Activated CD8-positive, alpha-beta T cell treated with anti-CD3 and anti-CD28 coated beads for 36 hours (primary cell): ENCODE data around the gene ERCC6L2. TPM values are rescaled to one million over a fixed set of nuclear protein-coding genes. Genes with fewer than 3 reads are reported as not detected.

Experiments
- ATAC-seq: fragments of 200-7000 bp; cut with Tn5 transposase; one replicate; pipeline ENCODE4 v1.10.0; 2021; ENCODE audit warnings: mild to moderate bottlenecking, moderate library complexity
- CTCF ChIA-PET: fragments of 350-600 bp; sonication (Branson Sonifier 250); formaldehyde crosslinking; loops from one replicate; lab custom pipeline; 2021; ENCODE audit warnings: antibody characterized with exemption; lab: Charles Lee
- POLR2A ChIA-PET: fragments of 350-600 bp; sonication (Branson Sonifier 250); formaldehyde crosslinking; loops from one replicate; lab custom pipeline; 2021; ENCODE audit warnings: antibody characterized with exemption; lab: Charles Lee
- DNase-seq: peaks from one replicate; pipeline ENCODE4 v3.0.0-alpha.2; 2020
- H3K27ac Mint-ChIP-seq: one replicate; pipeline ENCODE4 v1.8.0; 2021; ENCODE audit warnings: mild to moderate bottlenecking, mixed read lengths
- H3K27me3 Mint-ChIP-seq: one replicate; pipeline ENCODE4 v1.8.0; 2021; ENCODE audit warnings: mixed read lengths
- H3K36me3 Mint-ChIP-seq: one replicate; pipeline ENCODE4 v1.8.0; 2021; ENCODE audit warnings: low read depth, mixed read lengths
- H3K4me1 Mint-ChIP-seq: one replicate; pipeline ENCODE4 v1.8.0; 2021; ENCODE audit warnings: low read depth, mixed read lengths
- H3K4me3 Mint-ChIP-seq: one replicate; pipeline ENCODE4 v1.8.0; 2021; ENCODE audit warnings: mild to moderate bottlenecking, moderate library complexity, mixed read lengths
- H3K9me3 Mint-ChIP-seq: one replicate; pipeline ENCODE4 v1.8.0; 2021; ENCODE audit warnings: mixed read lengths
- CTCF ChIP-seq: fragments of 200-600 bp; IDR thresholded peaks from one replicate; pipeline ENCODE4 v1.8.0; 2022; ENCODE audit warnings: antibody characterized with exemption, mild to moderate bottlenecking
- intact Hi-C: fragments of 100-400 bp; cut with micrococcal nuclease; formaldehyde crosslinking; loops from one replicate; pipeline ENCODE4 v1.10.0; 2022
- total RNA-seq, 2 experiments: library from RNA; stranded (reverse); gene quantifications; one replicate each; pipeline ENCODE4 v1.2.3, GENCODE V29; 2021

Gene ERCC6L2
- total RNA-seq, 2 experiments from 2014 or later, result 31.2 to 34.7 TPM

DNA sequence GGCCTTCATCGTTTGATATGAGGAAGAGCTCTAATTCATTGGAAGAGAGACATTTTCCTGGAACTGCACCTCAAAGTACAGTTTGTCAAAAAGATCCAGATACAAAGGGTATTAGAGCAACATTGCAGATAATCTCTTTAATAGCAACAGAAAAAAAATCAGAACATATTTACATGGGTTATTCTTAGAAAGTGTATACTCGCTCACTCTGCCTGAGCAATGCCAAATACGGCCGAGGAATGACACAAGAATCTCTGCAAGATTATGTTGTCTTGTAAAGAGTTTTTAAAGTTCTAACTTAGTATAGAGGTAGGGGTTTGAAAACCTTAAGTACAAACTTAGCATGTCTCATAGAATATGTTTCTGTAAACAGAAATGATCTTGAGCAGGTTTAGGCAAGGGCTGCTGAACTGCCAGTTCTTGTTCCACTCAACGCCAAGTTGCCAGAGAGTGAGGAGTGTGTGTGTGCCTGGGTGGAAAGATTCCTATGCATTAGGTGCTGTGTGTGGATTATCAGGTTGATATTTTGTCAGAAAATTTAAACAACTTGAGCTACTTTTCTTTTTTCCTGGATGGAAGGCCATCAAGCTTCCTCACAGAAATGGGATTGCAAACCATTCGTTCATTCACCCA, 41.8 kb upstream of the ERCC6L2 start:
- intact Hi-C loops, result no loop called here
- peaks cover 13% of the 10 kb centered on the region for H3K4me1 Mint-ChIP-seq
- ATAC-seq (no peak), DNase-seq (no peak)
- no peak overlapping the region for H3K27ac Mint-ChIP-seq
- H3K9me3 Mint-ChIP-seq, result no peaks in the 10 kb centered on the region
- TF ChIP-seq CTCF, result no peak
- no peaks in the 10 kb centered on the region for H3K36me3 Mint-ChIP-seq
- CTCF ChIA-PET, result interaction anchor here (1.2 to 1.6 kb wide), 2 partner anchors 19 to 275 kb away, joined by 3 read pairs; no protein-coding TSS in a partner anchor
- peaks cover 4% of the 10 kb centered on the region for H3K27me3 Mint-ChIP-seq
- no peak overlapping the region for H3K4me3 Mint-ChIP-seq
- POLR2A ChIA-PET, result no interaction called here

DNA sequence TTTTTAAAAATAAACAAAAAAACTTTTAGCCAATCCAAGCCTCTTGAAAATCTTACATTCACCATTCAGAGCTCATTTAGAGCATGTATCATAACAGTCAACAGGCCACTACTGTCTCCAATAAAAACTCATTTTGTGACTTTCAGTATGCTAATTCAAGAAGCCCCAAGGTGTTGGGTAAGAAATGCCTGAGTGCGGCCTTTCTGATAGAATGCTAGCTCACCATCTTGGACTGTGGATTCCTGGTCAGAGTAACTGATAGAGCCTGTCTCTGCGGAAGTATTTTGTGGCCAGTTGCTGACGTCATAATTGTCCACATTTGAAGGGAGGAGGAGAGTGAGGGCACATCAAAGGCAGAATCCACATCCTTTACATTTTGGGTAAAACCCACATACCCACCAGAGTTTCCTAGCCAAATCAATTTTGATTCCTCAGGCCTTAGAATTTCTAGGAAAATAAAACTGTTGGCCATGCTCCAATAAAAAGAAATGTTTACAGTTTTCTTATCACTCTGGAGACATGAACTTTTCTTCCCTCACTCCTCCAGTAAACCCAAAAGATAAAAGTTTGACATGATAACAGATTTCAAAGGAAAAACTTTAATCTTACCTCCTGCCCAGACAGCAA, 41.1 kb upstream of the ERCC6L2 start:
- CTCF ChIA-PET, result interaction anchor here (1.2 to 1.6 kb wide), 2 partner anchors 18 to 274 kb away, joined by 3 read pairs; no protein-coding TSS in a partner anchor
- no peaks in the 10 kb centered on the region for H3K36me3 Mint-ChIP-seq
- H3K9me3 Mint-ChIP-seq, result no peaks in the 10 kb centered on the region
- H3K4me1 Mint-ChIP-seq, result peaks cover 13% of the 10 kb centered on the region
- no peak overlapping the region for H3K4me3 Mint-ChIP-seq
- ATAC-seq (peak; percentile 53), DNase-seq (peak; percentile 26)
- peaks cover 4% of the 10 kb centered on the region for H3K27me3 Mint-ChIP-seq
- H3K27ac Mint-ChIP-seq, result no peak overlapping the region
- POLR2A ChIA-PET, result no interaction called here
- no peak for TF ChIP-seq CTCF
- intact Hi-C loops, result no loop called here

DNA sequence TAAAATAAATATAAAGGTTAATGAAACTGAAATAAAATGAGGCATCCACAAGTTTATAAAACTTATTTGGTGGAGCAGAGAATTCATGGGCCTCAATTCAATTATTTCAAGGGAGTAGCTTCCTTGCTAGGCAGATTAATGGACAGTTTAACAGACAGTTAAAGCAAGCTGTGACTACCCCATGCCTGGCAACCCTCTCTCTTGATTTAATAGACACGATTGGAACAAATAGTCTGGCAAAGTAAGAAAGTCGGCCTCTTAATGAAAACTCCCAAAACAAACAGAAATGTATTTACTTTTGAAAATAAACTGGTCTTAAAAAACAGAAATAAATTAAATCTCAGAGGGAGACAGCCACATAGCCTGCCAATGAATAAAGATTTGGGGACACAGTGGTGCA, 40.1 kb upstream of the ERCC6L2 start:
- ATAC-seq, result no peak
- Mint-ChIP-seq H3K36me3 (no peaks in the 10 kb centered on the region), H3K9me3 (no peaks in the 10 kb centered on the region), H3K27ac (no peak overlapping the region), H3K4me1 (peaks cover 13% of the 10 kb centered on the region), H3K27me3 (no peaks in the 10 kb centered on the region), H3K4me3 (no peak overlapping the region)
- ChIA-PET CTCF (no interaction called here), POLR2A (no interaction called here)
- intact Hi-C loops, result no loop called here
- no peak for DNase-seq
- TF ChIP-seq CTCF, result no peak

DNA sequence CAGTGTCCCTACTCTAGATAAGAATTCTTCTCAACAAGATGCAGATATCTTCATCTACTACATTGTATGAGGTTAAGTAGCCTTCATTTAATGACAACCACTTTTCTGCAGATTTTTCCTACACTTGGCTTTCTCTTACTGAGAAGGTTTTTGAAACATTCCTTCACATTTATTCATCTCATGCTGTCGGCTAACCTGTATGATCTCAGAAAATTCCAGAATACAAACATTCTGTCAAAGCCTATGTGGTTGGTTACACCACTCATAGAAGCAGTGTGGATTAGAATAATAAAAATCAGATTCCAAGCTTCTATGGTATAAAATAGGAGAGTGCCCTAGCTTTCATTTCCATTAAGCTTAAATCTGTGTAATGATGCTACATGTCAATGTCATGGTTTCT, 39.4 kb upstream of the ERCC6L2 start:
- POLR2A ChIA-PET, result no interaction called here

More for the DNA sequence above, 39.4 kb upstream of the ERCC6L2 start:
- TF ChIP-seq CTCF, result no peak
- CTCF ChIA-PET, result no interaction called here
- Mint-ChIP-seq H3K27ac (no peak overlapping the region), H3K4me1 (peaks cover 13% of the 10 kb centered on the region), H3K27me3 (no peaks in the 10 kb centered on the region), H3K36me3 (no peaks in the 10 kb centered on the region), H3K4me3 (no peak overlapping the region), H3K9me3 (no peaks in the 10 kb centered on the region)
- no peak for DNase-seq
- intact Hi-C loops, result no loop called here
- ATAC-seq, result no peak
